NCI-H1930 (cell line): Measurements from ENCODE around the gene WFDC2.

Experiments
- DNase-seq, 2 experiments: peaks; one replicate each; lab custom pipeline; 2025; lab: John Stamatoyannopoulos, UW

Gene WFDC2

DNA sequence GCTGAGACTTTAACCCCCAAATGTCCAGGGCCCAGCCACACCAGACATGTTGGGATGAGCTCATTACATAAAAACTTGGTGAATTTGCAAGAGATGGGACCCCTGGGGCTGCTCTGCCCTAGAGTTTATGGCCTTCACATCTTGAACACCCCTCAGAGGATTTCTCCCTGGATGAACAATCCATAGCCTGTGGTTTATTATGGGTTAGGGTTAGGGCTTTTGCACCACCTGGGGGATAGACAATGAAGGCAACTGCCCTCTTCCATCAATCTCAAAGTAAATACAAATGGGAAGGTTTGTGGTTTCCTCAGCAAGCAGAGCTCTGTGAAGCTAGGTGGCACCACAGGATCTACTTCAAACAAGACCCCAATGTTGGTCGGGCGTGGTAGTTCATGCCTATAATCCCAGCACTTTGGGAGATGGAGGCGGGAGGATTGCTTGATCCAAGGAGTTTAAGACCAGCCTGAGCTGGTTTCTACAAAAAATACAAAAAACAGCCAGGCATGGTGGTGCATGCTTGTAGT is 28.5 kb downstream of the WFDC2 start:
- no peak for DNase-seq

DNA sequence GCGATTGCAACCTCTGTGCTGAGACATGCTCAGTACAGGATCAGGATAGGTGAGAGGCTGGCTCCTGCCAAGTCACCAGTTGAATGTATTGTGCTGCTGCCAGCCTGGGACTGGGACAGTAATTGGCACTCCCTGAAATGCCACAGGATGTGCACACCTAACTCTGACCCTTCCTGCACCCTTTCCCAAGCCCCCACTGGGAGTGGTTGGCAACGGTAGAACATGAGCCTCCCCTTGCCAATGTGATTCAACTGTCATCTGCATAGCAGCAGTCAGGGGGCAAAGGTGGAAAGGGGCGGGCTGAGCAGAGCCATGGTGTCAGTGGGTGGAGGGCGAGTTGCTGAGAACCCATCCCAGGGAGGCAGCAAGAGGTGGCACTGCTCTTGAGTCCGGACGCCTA is 30.5 kb downstream of the WFDC2 start:
- DNase-seq = no peak

- no peak for DNase-seq
Measured at GRCh38 chr20:45501600-45501999, 32.0 kb downstream of the WFDC2 start.

GRCh38 chr20:45502561-45502960 is 33.0 kb downstream of the WFDC2 start:
- no peak for DNase-seq

GRCh38 chr20:45503403-45503802 is 33.9 kb downstream of the WFDC2 start:
- DNase-seq = no peak

DNA sequence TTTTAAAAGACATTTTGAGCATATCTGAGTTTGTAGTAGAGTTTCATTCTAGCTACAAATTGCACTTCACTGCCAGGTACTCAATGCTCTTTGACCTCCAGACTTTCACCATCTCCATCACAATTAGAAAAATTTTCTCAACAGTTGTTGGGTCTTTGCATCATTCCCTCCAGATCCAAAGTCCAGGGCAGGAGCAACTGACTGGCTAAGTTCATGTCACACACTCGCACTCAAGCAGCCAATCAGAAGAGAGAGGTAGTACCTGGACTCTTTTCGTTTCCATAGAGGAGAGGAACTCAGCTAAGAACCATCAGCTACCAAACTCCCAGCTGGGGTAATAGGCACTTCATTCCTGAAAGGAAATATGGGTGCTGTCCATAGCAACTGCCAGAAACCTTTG is 36.8 kb downstream of the WFDC2 start:
- no peak for DNase-seq

GRCh38 chr20:45507011-45507820 is 37.7 kb downstream of the WFDC2 start:
- DNase-seq = no peak

DNA sequence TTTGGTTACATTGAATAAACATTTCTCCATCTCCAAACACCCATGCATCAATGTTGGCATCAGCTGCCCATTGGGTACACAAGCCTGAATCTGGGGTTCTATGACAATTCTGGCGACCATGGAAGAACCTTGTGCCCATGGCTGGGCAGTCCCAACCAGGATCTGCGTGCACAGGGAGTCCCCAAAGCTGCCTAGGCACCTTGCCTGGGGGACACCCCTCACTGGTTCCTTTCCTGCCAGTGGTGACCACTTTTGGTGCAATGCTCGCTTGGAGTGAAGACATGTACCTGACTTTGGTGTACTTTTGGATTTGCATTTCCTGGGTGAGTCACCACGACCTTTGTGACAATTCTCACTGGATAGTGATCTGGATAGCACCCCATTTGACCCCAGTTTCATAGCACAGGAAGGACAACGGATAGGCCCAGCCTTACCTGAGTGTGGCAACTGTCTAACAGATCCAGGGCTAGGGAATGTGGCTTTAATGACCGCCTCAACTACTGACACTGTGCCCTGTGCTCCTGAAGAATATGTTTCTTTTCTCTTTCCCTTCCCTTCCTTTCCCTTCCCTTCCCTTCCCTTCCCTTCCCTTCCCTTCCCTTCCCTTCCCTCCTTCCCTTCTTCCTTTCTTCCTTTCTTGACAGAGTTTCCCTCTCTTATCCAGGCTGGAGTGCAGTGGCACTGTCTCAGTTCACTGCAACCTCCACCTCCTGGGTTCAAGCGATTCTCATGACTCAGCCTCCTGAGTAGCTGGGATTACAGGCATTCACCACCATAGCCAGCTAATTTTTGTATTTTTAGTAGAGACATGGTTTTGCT is 38.7 kb downstream of the WFDC2 start:
- DNase-seq = no peak

- DNase-seq = no peak
Measured at GRCh38 chr20:45509091-45509490, 39.5 kb downstream of the WFDC2 start.

DNA sequence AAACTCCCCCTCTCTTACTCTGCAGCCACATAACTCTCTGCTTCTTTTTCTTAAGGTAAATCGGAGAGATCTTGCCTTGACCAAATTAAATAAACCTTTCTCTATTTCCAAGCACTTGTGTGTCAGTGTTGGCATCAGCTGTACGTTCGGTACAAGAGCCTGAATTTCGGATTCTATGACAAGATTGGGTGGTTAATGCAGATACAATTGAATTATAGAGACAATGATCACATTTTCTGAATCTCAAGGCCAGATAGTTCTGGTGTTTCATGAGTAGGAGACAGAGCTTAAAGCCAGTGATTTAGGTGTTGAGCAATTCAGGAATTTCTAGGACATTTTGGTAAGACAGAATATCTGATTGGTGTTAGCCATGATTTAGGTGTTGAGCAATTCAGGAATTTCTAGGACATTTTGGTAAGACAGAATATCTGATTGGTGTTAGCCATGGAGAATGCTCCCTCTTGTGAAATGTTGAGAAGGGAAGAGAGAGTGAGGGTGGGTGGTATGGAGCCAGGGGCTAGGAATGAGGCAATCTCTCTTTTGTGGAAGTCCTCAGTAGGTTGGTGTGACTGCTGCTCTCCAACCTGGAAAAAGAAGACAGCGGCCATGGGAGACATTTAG is 40.8 kb downstream of the WFDC2 start:
- no peak for DNase-seq

- DNase-seq = no peak
Measured at GRCh38 chr20:45515147-45515913, 45.8 kb downstream of the WFDC2 start, which contains the start of gene SPINT3. SPINT3 (minus strand) TSS chr20:45515622; CDS start chr20:45515608, 14 bp downstream.

GRCh38 chr20:45518282-45518681 is 48.7 kb downstream of the WFDC2 start:
- no peak for DNase-seq

DNA sequence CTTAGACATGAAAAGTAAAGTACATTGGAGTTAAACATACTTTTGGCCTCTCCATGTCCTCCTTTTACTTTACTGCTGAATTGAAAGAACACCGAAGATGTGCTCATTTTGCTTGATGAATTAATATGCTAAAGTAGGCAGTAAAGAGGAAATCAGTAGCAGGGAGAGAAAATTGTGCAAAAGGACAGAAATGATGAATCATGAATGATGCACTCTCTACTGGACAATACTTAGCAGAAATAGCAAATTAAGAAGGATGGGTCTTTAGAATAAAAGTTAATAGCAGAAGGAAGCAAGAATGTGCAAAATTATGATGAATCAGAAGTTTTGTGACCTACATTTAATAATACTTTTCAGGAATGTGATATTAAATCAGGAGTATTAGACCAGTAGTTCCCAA is 54.3 kb downstream of the WFDC2 start:
- no peak for DNase-seq

- DNase-seq = no peak
Measured at GRCh38 chr20:45527294-45527693, 57.7 kb downstream of the WFDC2 start.
